HK-2 (cell line): ENCODE results near the gene CAST.

ENCODE experiments used
- DNase-seq: peaks from one replicate; pipeline ENCODE4 v3.0.0-alpha.2; 2018; ENCODE audit not compliant: unreplicated experiment

Gene CAST

GRCh38 chr5:96642281-96642640, 19.9 kb upstream of the CAST start:
- no peak for DNase-seq

- DNase-seq, result no peak
These were observed 17.1 kb upstream of the CAST start for GRCh38 chr5:96645091-96645490.

- DNase-seq, result no peak
These were observed 14.2 kb upstream of the CAST start for GRCh38 chr5:96648023-96648422.

DNA sequence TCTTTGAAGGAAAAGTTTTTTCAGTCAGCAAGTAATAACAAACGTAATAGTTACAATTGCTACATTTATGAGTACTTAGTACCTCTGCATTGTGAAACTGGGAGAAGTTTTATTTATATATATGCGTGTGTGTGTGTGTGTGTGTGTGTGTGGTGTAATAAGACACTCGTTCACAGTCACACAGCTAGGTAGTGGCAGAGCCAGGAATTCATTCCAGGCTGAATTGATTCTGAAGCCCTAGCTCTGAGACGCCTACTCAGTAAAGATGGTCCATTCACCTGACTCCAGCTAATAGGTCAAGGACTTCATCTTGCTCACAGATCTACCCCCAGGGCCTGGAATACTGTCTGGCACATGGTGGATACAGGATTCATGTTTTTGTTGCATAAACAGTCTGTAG, 13.6 kb upstream of the CAST start:
- DNase-seq, result no peak

- DNase-seq, result no peak
These were observed 12.9 kb upstream of the CAST start for GRCh38 chr5:96649251-96649662.

DNA sequence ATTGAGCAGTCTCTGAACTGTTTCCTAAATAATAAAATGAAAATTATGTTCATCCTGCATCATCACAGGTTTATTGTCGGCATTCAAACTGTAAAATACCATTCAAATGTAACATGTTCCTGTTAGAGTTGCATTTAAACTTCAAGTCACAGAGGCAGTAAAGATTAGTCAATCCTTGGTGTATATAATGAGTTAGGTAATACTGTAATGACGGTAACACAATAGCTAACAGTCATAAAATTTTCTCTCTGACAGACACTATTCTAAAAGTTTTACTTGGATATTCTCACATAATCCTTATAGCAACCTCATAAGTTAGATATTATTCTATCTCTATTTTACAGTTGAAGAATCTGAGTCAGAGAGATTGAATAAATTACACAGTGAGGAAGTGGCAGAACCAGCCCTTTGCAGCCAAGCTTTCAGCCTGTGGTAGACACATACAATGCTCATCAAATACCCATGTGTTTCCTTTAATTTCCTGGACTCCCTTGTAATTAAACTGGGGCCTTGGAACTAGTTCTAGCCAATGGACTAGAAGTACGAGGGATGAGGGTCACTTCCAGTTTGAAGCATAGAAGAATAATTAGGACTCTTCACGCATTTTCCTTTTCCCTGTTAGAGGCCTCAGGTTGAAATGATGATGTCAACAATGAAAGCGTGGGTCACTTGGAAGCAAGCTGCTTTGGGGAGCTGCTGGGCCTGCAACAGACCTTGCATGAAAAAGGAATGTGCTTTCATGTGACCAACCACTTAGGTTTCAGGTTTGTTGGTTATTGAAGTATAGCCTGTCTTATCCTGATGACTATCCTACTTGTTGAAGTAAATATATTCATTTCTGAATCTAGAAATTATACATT, 12.3 kb upstream of the CAST start:
- DNase-seq, result no peak

GRCh38 chr5:96651047-96651446, 11.1 kb upstream of the CAST start:
- DNase-seq, result no peak

GRCh38 chr5:96651948-96652753, 10.0 kb upstream of the CAST start:
- no peak for DNase-seq

DNA sequence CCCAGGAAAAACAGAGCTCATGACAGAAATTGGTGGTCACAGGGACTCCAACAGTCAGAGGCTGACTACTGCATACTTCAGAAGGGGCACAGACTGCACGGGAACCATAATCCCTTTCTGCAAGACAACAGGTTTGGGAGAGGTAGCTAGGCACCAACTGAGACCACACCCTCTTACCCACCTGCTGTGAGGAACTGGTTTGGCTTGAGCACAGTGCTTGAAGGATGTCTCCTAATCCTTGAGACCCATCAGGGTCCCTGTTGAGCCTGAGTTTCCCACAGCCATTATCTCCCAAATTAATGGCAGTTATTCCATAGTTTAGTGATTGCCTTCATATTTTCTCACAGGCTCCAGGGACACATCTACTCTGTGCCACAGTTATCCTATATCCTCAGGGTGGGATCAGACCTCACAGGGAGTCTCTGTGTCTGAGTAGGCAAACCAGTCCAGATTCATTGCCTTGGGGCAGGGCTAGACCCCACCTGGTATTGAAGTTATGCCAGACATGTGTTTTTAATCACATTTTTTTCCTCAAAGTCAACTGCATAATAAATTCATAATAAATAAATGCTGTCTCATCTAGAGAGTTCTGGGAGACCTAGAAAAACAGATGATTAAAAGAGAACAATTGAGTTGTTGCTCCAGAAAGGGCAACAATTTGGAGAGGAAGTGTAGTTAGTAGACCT, 9.3 kb upstream of the CAST start:
- no peak for DNase-seq

DNA sequence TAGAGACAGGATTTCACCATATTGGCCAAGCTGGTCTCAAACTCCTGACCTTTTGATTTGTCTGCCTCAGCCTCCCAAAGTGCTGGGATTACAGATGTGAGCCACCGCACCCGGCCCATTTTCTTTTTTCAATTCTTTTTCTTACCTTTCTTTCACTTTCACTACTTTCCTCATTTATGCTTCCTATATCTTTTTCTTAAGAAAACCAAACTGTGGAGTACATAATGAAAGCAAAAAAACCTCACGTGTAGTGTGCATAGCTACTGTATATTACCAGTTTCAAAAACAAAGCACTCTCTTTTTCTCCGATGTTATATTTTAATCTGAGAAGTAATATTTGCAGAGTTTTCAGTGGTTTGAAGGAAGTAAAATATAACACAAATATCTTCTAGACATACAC, 8.0 kb upstream of the CAST start:
- no peak for DNase-seq

DNA sequence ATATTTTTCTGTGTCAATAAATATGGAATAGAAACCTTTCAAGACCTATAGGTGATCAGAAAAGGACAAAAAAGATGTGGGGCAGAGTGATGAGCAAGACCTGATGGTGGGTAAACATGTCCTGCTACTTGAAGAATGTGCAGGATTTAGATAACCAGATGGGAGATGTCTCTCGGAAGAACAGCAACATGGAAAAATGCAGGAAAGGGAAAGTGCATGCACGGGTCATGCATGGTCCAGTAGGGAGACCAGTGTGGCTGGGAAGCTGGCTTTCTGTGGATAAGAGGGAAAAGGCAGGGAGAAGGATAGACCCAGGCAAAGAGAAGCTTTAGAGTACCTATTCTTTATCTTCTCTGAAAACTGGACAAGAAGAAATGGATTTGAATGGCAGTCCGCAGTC, 7.1 kb upstream of the CAST start:
- DNase-seq, result no peak

DNA sequence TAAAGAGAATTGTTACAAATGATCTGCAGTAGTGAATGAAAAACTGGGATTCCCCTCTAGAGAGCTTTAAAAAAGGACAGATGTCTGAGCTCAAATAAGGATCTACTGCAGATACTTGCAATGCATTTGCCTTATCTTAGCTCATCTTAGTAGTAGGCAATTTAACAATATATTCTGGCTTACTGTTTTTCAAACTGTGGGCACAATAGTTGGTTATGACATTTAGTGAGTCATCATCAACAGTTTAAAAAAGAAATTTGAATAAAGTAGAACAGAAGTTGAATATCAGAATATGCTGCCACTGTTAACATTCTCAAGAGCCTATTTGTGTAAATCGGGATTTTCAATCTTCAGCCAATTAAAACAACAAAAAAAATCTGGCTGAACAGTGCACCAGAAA, 6.7 kb upstream of the CAST start:
- DNase-seq, result no peak

GRCh38 chr5:96657068-96657467, 5.1 kb upstream of the CAST start:
- DNase-seq, result peak; percentile 33

DNA sequence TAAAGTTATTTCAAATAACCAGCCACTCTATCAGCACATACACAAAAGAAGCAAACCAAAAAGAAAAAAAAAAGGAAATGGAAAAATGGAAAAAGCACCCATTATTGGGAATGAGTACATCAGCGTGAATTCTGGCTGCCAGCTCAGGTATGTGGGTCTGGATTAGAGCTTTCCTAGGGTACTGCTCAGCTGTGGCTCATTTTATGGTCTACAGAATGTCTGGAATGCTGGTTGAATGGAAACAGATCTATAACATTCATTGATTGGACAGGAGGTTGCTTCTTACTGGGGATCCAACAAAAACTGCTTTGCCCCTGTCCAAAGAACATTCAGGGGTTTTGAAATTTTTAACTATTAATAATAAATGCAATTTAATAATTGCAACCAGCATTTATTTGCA, 3.9 kb upstream of the CAST start:
- DNase-seq, result no peak

DNA sequence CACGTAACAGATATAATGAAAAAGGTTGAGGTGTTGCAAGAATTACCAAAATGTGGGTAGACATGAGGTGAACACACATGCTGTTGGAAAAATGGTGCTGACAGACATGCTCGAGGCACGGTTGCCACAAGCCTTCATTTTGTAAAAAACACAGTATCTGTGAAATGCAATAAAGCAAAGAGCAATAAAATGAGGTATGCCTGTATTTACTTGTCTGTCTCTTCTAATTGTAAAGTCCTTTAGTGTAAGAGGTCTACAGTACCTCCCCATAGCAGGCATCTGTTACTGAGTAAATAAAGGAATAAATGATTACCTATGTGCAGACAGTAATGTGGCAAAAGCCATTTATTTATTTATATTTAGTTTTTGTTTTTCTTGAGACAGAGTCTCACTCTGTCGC, 3.0 kb upstream of the CAST start:
- no peak for DNase-seq

DNA sequence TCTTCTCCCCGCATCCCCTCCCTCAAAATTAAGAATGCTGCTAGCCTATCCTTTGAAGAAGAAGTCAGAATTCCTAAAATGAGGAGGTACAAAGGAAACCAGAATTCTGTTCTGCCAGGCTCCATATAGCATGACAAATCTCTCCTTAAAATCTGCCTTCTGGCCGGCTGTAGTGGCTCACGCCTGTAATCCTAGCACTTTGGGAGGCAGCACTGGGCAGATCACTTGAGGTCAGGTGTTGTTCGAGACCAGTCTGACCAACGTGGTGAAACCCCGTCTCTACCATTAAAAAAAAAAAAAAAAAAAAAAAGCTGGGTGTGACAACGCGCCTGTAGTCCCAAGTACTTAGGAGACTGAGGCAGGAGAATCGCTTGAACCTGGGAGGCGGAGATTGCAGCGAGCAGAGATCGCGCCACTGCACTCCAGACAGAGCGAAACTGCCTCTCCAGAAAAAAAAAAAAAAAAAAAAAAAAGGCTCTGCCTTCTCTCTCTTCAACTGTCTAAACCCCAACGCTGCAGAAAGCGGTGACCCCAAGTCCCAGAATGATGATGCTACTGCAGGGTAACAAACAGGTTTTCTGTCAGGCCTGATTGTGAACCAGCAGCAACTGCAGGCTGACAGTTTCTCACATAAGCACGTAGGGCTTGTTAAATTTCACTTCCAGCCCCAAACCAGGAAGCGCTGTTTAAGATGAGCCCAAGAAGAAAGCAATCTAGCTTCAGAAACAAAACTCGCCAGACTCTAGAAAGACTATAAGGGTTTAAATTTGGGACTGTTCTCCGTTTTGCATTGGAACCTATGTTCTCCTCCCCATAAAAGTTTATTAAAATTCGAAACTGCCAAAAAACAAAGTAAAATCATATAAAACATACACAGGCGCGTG, 963 bp upstream of the CAST start:
- peak; percentile 18 for DNase-seq

DNA sequence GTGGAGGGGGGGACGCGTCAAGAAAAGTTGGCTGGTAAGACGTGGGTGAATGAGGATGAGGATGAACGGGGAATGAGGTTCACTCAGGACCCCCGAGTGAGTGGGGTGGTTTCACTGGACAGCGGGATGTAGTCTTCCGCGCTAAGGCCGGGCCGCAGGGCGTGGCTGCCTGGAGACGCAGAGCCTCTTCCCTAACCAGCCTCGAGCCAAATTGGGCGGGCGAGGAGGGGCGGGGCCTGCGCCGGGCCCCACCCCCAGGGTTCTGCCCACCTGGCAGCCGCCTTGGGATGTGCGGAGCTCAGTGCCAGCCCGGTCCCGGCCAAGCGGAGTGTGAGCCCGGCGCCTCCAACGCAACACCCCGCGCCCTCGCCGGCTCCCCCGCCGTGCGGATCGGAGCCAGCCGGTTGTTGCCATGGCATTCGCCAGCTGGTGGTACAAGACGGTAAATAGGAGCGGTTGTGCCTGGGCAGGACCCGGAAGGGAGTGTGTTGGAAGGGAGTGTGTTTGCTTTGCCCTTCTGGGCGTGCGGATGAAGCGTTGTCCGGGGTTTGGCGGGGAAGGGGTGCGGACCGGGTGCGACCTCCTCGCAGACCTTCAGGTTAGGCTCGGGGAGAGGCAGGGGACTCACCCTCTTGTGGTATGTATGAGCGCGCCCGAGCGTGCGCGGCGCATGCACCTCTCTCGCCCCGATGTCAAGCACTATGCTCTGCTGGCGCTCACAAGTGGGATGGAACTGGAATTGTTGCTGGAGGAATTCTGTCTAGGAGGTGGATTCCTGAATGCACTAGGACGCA, 746 bp downstream of the CAST start:
- DNase-seq, result peak; percentile 85

- DNase-seq, result no peak
These were observed 1.4 kb downstream of the CAST start for GRCh38 chr5:96663608-96664007.

DNA sequence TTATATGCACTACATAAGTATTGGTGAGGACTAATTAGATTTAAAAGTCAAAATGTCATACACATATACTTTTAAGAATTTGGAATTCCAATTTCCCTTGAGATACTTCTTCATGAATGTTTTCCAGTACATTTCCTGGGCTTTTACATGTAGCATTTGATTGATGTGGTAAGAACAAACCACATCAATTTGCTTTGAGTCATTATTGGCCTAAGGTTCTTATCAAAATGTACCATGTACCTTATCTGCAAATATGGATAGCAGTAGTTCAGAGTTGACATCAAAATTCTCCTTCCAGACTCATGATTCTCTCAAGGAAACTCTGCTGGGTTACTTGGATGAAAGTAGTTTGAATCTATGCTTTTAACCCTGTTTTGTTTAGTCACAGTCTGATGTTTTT, 2.5 kb downstream of the CAST start:
- no peak for DNase-seq

GRCh38 chr5:96668725-96669124, 6.5 kb downstream of the CAST start:
- DNase-seq, result no peak

GRCh38 chr5:96669909-96670308, 7.7 kb downstream of the CAST start:
- no peak for DNase-seq
